Measurements from ENCODE around the gene SPIRE1. TPM values are rescaled to one million over a fixed set of nuclear protein-coding genes. Genes with fewer than 3 reads are reported as not detected.
"Not testable (repeated sequence)": the region's sequence is repeated elsewhere in the genome, so short reads cannot be mapped to it uniquely, and the experiment has no call there.

Gene SPIRE1
- total and polyA plus RNA-seq, 2 of the 4 experiments (the other 2 are of a cell fraction), result 11.6 to 31.4 TPM

DNA sequence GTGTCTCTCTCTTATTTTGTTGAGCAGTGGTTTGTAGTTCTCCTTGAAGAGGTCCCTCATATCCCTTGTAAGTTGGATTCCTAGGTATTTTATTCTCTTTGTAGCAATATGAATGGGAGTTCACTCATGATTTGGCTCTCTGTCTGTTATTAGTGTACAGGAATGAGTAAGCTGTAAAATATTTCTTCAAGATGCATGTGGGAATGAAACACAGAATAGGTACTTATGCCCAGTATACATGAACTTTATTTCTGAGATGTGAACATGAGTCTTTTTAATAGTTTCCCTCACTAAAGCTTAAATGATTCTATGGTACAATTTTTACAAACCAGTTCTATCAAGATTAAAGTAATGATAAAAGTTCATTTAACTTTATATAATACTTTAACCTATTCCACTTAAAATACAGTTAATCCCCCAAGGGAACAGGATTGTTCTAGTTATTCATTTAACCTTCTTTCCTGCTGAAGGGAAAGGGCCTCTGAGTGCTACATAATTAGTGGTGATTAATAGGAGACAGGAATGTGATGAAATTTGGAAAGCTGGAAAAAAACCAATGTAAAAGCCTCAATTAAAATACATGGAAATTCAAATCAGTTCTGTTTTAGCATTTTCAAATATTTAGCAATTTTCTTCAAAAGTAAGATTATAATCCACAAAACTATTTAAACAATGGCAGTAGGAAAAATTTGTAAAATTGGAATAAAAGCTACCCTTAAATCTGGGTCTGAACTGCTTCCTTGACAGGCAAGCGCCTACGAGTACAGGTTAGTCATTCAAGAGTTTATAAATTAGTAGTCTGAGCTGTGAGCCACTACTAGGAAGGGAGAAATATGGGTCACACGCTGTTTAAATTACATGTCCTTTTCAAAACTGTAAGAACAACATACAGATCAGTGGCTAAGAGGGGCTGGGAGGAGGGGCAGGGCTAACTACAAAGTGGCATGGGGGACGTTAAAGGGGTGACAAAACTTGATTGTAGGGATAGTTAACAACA lies 28.9 kb downstream of the SPIRE1 start (continued):
- TF ChIP-seq, protein P1, sequence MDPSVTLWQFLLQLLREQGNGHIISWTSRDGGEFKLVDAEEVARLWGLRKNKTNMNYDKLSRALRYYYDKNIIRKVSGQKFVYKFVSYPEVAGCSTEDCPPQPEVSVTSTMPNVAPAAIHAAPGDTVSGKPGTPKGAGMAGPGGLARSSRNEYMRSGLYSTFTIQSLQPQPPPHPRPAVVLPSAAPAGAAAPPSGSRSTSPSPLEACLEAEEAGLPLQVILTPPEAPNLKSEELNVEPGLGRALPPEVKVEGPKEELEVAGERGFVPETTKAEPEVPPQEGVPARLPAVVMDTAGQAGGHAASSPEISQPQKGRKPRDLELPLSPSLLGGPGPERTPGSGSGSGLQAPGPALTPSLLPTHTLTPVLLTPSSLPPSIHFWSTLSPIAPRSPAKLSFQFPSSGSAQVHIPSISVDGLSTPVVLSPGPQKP (IDR thresholded peaks at IDR 0.05; ENCODE audit: borderline replicate concordance, low read depth, low read length), result no peak
- TF ChIP-seq NFE2L2 (IDR thresholded peaks at IDR 0.05; ENCODE audit: low read depth, low read length), result no peak

DNA sequence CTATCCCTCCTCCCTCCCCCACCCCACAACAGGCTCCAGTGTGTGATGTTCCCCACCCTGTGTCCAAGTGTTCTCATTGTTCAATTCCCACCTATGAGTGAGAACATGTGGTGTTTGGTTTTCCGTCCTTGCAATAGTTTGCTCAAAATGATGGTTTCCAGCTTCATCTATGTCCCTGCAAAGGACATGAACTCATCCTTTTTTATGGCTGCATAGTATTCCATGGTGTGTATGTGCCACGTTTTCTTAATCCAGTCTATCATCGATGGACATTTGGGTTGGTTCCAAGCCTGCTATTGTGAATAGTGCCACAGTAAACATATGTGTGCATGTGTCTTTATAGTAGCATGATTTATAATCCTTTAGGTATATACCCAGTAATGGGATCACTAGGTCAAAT lies 30.7 kb downstream of the SPIRE1 start:
- H3K18ac ChIP-seq (ENCODE audit: low read depth, low read length); H4K20me1 ChIP-seq (ENCODE audit: insufficient read depth, low read length); H3K27me3 ChIP-seq (ENCODE audit: control insufficient read depth, insufficient read depth, low read length); dilution Hi-C loops (cut with HindIII; ENCODE audit: low sequenced_read_pairs, unreplicated experiment); H4K91ac ChIP-seq (ENCODE audit: insufficient read depth, low read depth, low read length); H3K56ac ChIP-seq (ENCODE audit: extremely low read depth, insufficient read depth, low read length); H3K4ac ChIP-seq (ENCODE audit: low read depth, low read length); ATAC-seq (ENCODE audit: low read depth); H3K4me2 ChIP-seq (ENCODE audit: low read depth, low read length); H3K4me1 ChIP-seq (ENCODE audit: control insufficient read depth, insufficient read depth, low read length); H4K5ac ChIP-seq (ENCODE audit: low read depth, low read length); H2BK20ac ChIP-seq (ENCODE audit: low read depth, low read length); H2AK5ac ChIP-seq (ENCODE audit: low read depth, low read length); H2BK5ac ChIP-seq (ENCODE audit: low read depth, low read length, poor library complexity, severe bottlenecking); DNase-seq; H3K23ac ChIP-seq (ENCODE audit: low read depth, low read length); H3K9me1 ChIP-seq (ENCODE audit: insufficient read depth, low read length); CTCF ChIA-PET; in situ Hi-C loops (cut with MboI; ENCODE audit: low sequenced_read_pairs); H3K9me3 ChIP-seq (ENCODE audit: control insufficient read depth, insufficient read depth, low read length); H3K4me3 ChIP-seq (ENCODE audit: insufficient read depth, low read depth, low read length); H2BK15ac ChIP-seq (ENCODE audit: low read depth, low read length); H2BK120ac ChIP-seq (ENCODE audit: low read depth, low read length); BruUV-seq (replicated peaks); POLR2A ChIA-PET (ENCODE audit: unreplicated experiment); H3K27ac ChIP-seq (ENCODE audit: insufficient read depth, low read length); H4K8ac ChIP-seq (ENCODE audit: low read depth in 2 of 2, low read length in 2 of 2); H2AFZ ChIP-seq (replicated peaks; ENCODE audit: low read length, poor library complexity); H2AK9ac ChIP-seq (replicated peaks; ENCODE audit: low read depth, low read length, poor library complexity); H3K14ac ChIP-seq (replicated peaks; ENCODE audit: low read depth, low read length); H3K36me3 ChIP-seq (ENCODE audit: control insufficient read depth, insufficient read depth, low read length); intact Hi-C loops (cut with micrococcal nuclease); H3K9ac ChIP-seq (ENCODE audit: low read depth, low read length): not testable (repeated sequence)
- H3K79me1 ChIP-seq (ENCODE audit: low read depth in 1 of 2, low read length in 2 of 2), result peaks cover 11 to 30% of the 10 kb centered on the region in 2 experiments
- WGBS, 2 experiments (ENCODE audit: extremely low coverage in 2 of 2, insufficient read length in 1 of 2), result no CpG with 5 or more reads among the region's 3 CpGs

Data from IMR-90 (cell line).